GM10248 (cell line): Measurements from ENCODE around the gene FKRP.

Source experiments
- CTCF ChIA-PET: fragments of 300-600 bp; sonication (Branson Sonifier 250); formaldehyde crosslinking; extraction: SDS; loops from one replicate; lab custom pipeline; 2021; ENCODE audit warnings: antibody characterized with exemption; lab: Yijun Ruan, JAX
- POLR2A ChIA-PET: fragments of 350-650 bp; sonication (Branson Sonifier 250); formaldehyde crosslinking; extraction: SDS; loops from one replicate; lab custom pipeline; 2020; ENCODE audit warnings: antibody characterized with exemption; lab: Yijun Ruan, JAX
- DNase-seq: peaks from one replicate; pipeline ENCODE4 v3.0.0; 2012; ENCODE audit errors: extremely low spot score
- TF ChIP-seq, protein P1 (sequence below): IDR thresholded peaks from 2 replicates; pipeline ENCODE4 v1.5.1; 2012; ENCODE audit warnings: mild to moderate bottlenecking, low read depth; ENCODE audit errors: extremely low read depth, missing control alignments, control extremely low read depth

Gene FKRP

DNA sequence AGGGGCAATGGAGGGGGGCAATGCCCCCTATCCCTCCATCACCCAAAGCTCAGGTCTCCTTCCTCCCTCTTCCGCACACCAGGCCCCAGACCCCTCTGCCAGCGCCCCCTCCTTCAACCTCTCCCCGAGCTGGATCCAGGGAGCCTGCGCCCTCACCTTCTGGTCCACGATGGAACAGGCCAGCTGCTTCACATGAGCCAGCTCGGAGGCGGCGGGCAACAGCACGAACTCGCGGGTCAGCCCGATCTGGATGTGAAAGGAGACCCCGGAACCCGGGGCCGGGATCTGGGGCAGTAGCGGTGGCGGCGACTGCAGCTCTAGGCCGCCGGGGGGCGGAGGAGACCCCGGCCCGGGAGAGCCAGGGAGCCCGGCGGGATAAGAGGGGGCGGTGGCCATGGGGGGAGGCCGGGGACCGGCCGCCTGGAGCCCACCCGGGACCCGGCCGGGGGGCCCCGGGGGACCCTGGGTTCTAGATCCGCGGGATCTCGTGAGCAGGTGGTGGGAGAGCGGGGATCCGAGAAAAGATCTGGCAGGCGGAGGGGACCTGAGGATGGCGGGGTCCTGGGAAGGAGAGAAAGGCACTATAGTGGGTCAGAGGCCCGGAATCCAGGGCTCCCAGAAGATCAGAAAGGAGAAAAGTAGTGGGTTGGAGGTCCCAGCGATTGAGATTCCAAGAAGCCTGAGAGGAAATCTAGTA, 29.7 kb upstream of the FKRP start:
- ChIA-PET CTCF (interaction anchor here (0.8 to 5.3 kb wide), 5 partner anchors 12 to 115 kb away, joined by 3 to 56 read pairs (median 4); partner anchors contain the start of gene CALM3), POLR2A (interaction anchor here (0.5 kb wide), 1 partner anchor 410 kb away, joined by 4 read pairs; no protein-coding TSS in a partner anchor)
- TF ChIP-seq, protein P1, sequence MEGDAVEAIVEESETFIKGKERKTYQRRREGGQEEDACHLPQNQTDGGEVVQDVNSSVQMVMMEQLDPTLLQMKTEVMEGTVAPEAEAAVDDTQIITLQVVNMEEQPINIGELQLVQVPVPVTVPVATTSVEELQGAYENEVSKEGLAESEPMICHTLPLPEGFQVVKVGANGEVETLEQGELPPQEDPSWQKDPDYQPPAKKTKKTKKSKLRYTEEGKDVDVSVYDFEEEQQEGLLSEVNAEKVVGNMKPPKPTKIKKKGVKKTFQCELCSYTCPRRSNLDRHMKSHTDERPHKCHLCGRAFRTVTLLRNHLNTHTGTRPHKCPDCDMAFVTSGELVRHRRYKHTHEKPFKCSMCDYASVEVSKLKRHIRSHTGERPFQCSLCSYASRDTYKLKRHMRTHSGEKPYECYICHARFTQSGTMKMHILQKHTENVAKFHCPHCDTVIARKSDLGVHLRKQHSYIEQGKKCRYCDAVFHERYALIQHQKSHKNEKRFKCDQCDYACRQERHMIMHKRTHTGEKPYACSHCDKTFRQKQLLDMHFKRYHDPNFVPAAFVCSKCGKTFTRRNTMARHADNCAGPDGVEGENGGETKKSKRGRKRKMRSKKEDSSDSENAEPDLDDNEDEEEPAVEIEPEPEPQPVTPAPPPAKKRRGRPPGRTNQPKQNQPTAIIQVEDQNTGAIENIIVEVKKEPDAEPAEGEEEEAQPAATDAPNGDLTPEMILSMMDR, result no peak
- no peak for DNase-seq

DNA sequence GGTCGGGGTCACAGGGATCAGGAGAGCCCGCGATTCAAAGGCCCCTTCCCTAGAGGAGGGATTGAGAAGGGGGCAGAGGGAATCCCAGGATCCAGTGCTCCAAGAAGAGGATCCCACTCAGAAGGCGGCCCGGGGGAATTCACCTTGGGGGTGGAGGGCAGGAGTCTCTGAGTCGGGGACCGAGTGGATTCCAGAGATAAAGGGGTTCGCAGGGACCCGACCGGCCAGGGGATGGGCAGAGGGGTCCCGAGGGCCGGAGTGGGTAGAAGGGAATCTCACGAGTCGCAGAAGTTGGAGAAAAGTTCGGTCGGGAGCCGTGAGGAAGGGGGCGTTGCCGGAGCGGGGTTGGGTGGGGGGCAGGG, 29.2 kb upstream of the FKRP start:
- DNase-seq, result no peak

DNA sequence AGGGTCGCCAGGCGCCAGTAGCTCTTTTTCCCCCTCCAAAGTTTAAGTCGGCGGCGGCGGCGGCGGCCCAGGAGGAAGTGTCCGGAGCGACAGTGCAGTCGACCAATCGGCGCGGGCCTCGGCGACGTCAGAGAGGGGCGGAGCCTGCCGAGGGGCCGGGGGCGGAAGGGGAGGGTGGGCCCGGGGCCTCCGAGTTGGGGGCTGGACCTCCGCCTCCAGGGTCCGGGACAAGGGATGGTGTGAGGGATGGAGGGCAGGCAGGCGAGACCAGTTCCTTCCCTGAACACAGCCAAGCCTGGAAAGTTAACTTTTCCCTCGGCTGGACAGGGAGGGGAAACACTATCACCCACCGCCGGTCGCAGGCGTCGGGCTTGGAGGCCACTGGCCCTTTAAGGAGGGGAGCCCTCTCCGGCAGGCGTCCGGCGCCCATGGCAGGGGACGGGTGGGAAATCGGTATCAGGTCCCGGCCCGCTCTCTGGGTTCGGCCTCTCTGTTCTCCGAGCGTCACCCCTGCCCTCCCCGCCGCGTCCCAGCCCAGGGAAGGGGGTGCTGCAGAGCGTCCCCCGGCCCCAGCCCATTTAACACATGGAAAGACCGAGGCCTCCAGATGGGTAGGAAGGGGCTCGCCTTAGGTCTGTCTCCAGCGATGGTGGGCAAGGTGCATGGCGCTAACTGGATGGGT, 28.7 kb upstream of the FKRP start, which contains the start of gene PRKD2:
PRKD2 (minus strand) TSS at position 81 of the 682 bp plus-strand sequence. CDS start 744 bp downstream, outside the sequence.
- TF ChIP-seq, protein P1, result no peak
- DNase-seq, result peak; percentile 96
- ChIA-PET CTCF (interaction anchor here (1.1 to 5.3 kb wide), 2 partner anchors 11 to 116 kb away, joined by 3 to 44 read pairs; partner anchors contain the start of gene CALM3), POLR2A (no interaction called here)

More for the DNA sequence above, 29.2 kb upstream of the FKRP start:
- TF ChIP-seq, protein P1, result no peak
- ChIA-PET CTCF (interaction anchor here (1.1 to 5.3 kb wide), 2 partner anchors 12 to 116 kb away, joined by 3 to 44 read pairs; partner anchors contain the start of gene CALM3), POLR2A (no interaction called here)

DNA sequence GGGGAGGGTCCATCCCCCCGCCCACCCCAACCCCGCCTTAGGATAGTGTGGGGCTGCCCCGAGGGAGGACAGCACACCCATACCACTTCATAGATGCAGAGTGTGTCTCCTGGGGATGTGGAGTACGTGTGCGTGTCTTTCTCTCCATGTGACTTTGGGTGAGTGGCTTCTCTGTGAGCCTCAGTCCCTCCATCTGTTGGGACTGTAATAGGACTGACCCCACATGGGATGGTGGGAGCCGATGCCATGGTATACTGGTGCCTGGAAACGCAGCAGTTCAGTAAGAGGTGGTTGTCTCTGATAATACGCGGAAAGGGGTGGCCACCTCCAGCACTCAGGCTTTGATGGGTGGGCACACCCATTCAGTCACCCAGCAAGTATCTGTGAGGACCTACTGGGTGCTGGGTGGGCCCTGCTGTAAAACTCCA, 28.1 kb upstream of the FKRP start:
- ChIA-PET CTCF (interaction anchor here (1.0 to 1.2 kb wide), 2 partner anchors 12 to 34 kb away, joined by 3 to 9 read pairs; no protein-coding TSS in a partner anchor), POLR2A (no interaction called here)
- TF ChIP-seq, protein P1, result no peak

DNA sequence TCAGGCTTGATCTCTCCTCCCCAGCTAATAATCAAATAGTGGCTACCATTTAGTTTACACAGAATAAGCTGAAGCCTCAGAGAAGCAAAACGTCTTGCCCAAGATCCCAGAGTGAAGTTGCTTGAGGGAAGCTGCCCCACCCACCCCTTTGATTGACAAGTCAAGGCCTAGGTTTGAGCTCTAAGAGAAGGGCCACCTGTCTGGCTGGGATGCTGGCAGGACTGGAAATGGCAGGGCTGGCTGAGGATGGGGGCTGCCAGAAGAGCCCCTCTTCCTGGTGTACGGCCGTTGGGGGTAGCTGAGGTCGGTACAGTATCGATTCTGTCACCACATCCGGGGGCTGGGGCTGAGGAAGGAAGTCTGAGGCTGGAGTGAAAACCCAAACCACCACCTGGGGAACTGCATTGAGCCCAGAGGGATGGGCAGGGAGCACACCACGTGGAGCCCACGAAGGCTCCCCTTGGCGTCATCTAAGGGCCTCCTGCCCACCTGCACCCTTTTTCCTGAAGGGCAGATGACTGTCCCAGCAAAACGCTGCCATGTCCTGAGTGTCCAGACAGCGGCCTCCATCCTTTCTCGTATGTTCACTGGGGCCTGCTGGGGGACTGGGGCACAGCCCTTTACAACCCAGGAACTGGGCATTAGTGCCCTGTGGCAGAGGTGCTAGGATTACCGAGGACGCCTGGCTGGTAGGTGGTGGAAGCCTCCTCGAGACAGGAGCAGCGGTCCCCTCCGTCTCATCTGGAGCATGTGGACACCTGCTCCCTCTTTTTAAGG, 27.5 kb upstream of the FKRP start:
- ChIA-PET POLR2A (no interaction called here), CTCF (interaction anchor here (1.0 to 1.2 kb wide), 2 partner anchors 12 to 34 kb away, joined by 3 to 9 read pairs; no protein-coding TSS in a partner anchor)
- peak; percentile 68 for DNase-seq
- TF ChIP-seq, protein P1, result no peak

More for the DNA sequence above, 28.1 kb upstream of the FKRP start:
- no peak for DNase-seq
